GM12878 (cell line): ENCODE results near the gene ITGA8. TPM values are rescaled to one million over a fixed set of nuclear protein-coding genes. Genes with fewer than 3 reads are reported as not detected.

Experiments
- ATAC-seq: fragments of 200-7000 bp; cut with Tn5 transposase; 3 replicates; pipeline ENCODE4 v1.9.1; 2020; ENCODE audit warnings: mild to moderate bottlenecking, moderate library complexity
- BruUV-seq: library from RNA; stranded (reverse); fragments of 400-500 nt; replicated peaks from 2 replicates; lab custom pipeline; 2021; lab: Mats Ljungman, UMichigan
- CTCF ChIA-PET: fragments of 300-600 bp; sonication (Branson Sonifier 250); formaldehyde crosslinking; extraction: SDS; loops from one replicate; lab custom pipeline; 2021; ENCODE audit warnings: inconsistent platforms; lab: Yijun Ruan, JAX
- POLR2A ChIA-PET: fragments of 350-600 bp; formaldehyde crosslinking; extraction: SDS; loops from one replicate; lab custom pipeline; 2021; ENCODE audit warnings: inconsistent platforms; lab: Charles Lee
- RAD21 ChIA-PET: fragments of 300-600 bp; sonication (Branson Sonifier 250); formaldehyde crosslinking; loops from one replicate; lab custom pipeline; 2023; ENCODE audit warnings: antibody characterized with exemption; ENCODE audit not compliant: unreplicated experiment; lab: Charles Lee
- SMC1A ChIA-PET: fragments of 300-600 bp; sonication (Branson Sonifier 250); formaldehyde crosslinking; loops from one replicate; lab custom pipeline; 2023; ENCODE audit not compliant: unreplicated experiment, uncharacterized antibody; lab: Charles Lee
- DNase-seq: peaks from one replicate; pipeline ENCODE4 v3.0.0-alpha.2; 2011; ENCODE audit warnings: low read depth, low spot score
- FAIRE-seq: peaks from 3 replicates; lab custom pipeline; 2011; peaks lifted over from hg19 to GRCh38; lab: Jason Lieb, UNC
- H2AFZ ChIP-seq: 2 replicates; pipeline ENCODE4 v1.6.0; 2011; ENCODE audit warnings: low read depth, low read length, control low read depth; ENCODE audit not compliant: control insufficient read depth
- H3K27ac ChIP-seq: 2 replicates; pipeline ENCODE4 v1.5.1; 2011; ENCODE audit warnings: control low read depth; ENCODE audit not compliant: control insufficient read depth, insufficient read depth
- H3K27me3 ChIP-seq, 2 experiments: replicated peaks in 1 of 2; 2 replicates each; pipeline versions ENCODE4 v1.6.0 to v1.6.1; 2011; ENCODE audit warnings: low read length in 1 of 2; ENCODE audit not compliant: control insufficient read depth in 2 of 2, insufficient read depth in 2 of 2
- H3K36me3 ChIP-seq, 2 experiments: 2 replicates each; pipeline ENCODE4 v1.5.1; 2011; ENCODE audit warnings: low read length in 1 of 2; ENCODE audit not compliant: control insufficient read depth in 2 of 2, insufficient read depth in 2 of 2
- H3K4me1 ChIP-seq: 2 replicates; pipeline ENCODE4 v1.6.1; 2011; ENCODE audit warnings: mild to moderate bottlenecking, low read length, moderate library complexity, mixed read lengths; ENCODE audit not compliant: control insufficient read depth, insufficient read depth
- H3K4me2 ChIP-seq: 2 replicates; pipeline ENCODE4 v1.6.0; 2011; ENCODE audit warnings: control low read depth; ENCODE audit not compliant: control insufficient read depth, insufficient read depth
- H3K4me3 ChIP-seq: fragments of 200-600 bp; sonication (generic); 2 replicates; pipeline ENCODE4 v1.5.1; 2016
- H3K79me2 ChIP-seq: 2 replicates; pipeline ENCODE4 v1.6.0; 2011; ENCODE audit warnings: low read length; ENCODE audit not compliant: control insufficient read depth, insufficient read depth
- H3K9ac ChIP-seq: 2 replicates; pipeline ENCODE4 v1.8.0; 2011; ENCODE audit warnings: low read length, control low read depth, mixed read lengths; ENCODE audit not compliant: control insufficient read depth, insufficient read depth
- H3K9me3 ChIP-seq: replicated peaks from 3 replicates; pipeline ENCODE4 v1.5.1; 2011; ENCODE audit warnings: mild to moderate bottlenecking, low read length; ENCODE audit not compliant: control insufficient read depth, insufficient read depth
- H4K20me1 ChIP-seq: 2 replicates; pipeline ENCODE4 v1.6.0; 2011; ENCODE audit not compliant: control insufficient read depth, insufficient read depth
- BACH1 ChIP-seq: fragments of 450-650 bp; IDR thresholded peaks from 2 replicates; pipeline ENCODE4 v1.6.1; 2017; ENCODE audit warnings: mild to moderate bottlenecking, borderline replicate concordance
- BHLHE40 ChIP-seq, 2 experiments: fragments of 450-650 bp in 1 of 2; IDR thresholded peaks; 2 replicates each; pipeline ENCODE4 v1.6.1; 2011 to 2017; ENCODE audit warnings: low read depth in 2 of 2, borderline replicate concordance in 1 of 2, improper control_type of control experiment in 1 of 2, low read length in 1 of 2, mild to moderate bottlenecking in 1 of 2
- CHD1 ChIP-seq: IDR thresholded peaks from 2 replicates; pipeline ENCODE4 v1.6.1; 2012; ENCODE audit warnings: low read depth, low read length, improper control_type of control experiment
- DPF2 ChIP-seq: fragments of 450-650 bp; IDR thresholded peaks from 2 replicates; pipeline ENCODE4 v1.6.1; 2017; ENCODE audit warnings: mild to moderate bottlenecking
- NFYA ChIP-seq: IDR thresholded peaks from 2 replicates; pipeline ENCODE4 v1.6.1; 2011; ENCODE audit warnings: low read depth, mild to moderate bottlenecking, low read length, improper control_type of control experiment, borderline replicate concordance
- NRF1 ChIP-seq: conservative IDR thresholded peaks from 2 replicates; pipeline ENCODE4 v1.6.1; 2011; ENCODE audit warnings: mild to moderate bottlenecking, low read depth, low read length, improper control_type of control experiment
- POLR2A ChIP-seq: IDR thresholded peaks from 2 replicates; pipeline ENCODE4 v1.6.1; 2011; ENCODE audit warnings: low read depth, mild to moderate bottlenecking, low read length
- SMC3 ChIP-seq: IDR thresholded peaks from 2 replicates; pipeline ENCODE4 v1.6.1; 2011; ENCODE audit warnings: low read length, improper control_type of control experiment, borderline replicate concordance
- TCF7 ChIP-seq: IDR thresholded peaks from 2 replicates; pipeline ENCODE4 v1.6.1; 2014; ENCODE audit warnings: antibody characterized with exemption, borderline replicate concordance
- ZNF24 ChIP-seq: fragments of 450-650 bp; IDR thresholded peaks from 2 replicates; pipeline ENCODE4 v1.6.1; 2017; ENCODE audit warnings: antibody characterized with exemption, mild to moderate bottlenecking
- WGBS: methylation state at CpG from one replicate; pipeline ENCODE4 v1.1.6; 2016; ENCODE audit warnings: low lambda C conversion rate; ENCODE audit not compliant: insufficient replicate concordance, insufficient coverage; ENCODE audit errors: missing lambda C conversion rate; 5-methylcytosine and 5-hydroxymethylcytosine counted together
- in situ Hi-C: fragments of 300-500 bp; cut with MboI; formaldehyde crosslinking; loops from 9 replicates; pipeline ENCODE4 v1.14.3; 2018; ENCODE audit warnings: mixed read lengths
- intact Hi-C: fragments of 100-400 bp; cut with micrococcal nuclease; formaldehyde crosslinking; loops from one replicate; pipeline ENCODE4 v1.14.2; 2022; ENCODE audit not compliant: unreplicated experiment
- polyA plus RNA-seq, 11 experiments: library from polyadenylated mRNA; depleted of rRNA in 4 of 11; unstranded in 6 of 11; stranded (reverse) in 5 of 11; fragments of >200 nt; fragmentation: Nextera tagmentation in 4 of 11; fragmentation: Illumina TruSeq in 1 of 11; extraction: Ambion mirVana in 4 of 11; extraction: Trizol in 1 of 11; gene quantifications; 1 replicate in 1 of 11; 2 replicates in 10 of 11; pipeline versions ENCODE4 v1.2.1 to v1.2.3, GENCODE V29; 2011 to 2016; ENCODE audit warnings: inconsistent platforms in 2 of 11, missing spikeins in 2 of 11, low read depth in 1 of 11
- total RNA-seq, 4 experiments: library from RNA; depleted of rRNA in 3 of 4; stranded (reverse); fragments of >200 nt in 3 of 4; fragmentation: Illumina TruSeq in 1 of 4; extraction: Trizol in 1 of 4; gene quantifications; 2 replicates each; pipeline versions ENCODE4 v1.2.1 to v1.2.3, GENCODE V29; 2013 to 2021
- TF ChIP-seq, protein P1 (sequence below): fragments of 450-650 bp; IDR thresholded peaks from 2 replicates; pipeline ENCODE4 v1.6.1; 2017; ENCODE audit warnings: mild to moderate bottlenecking, low read depth, inconsistent platforms; ENCODE audit not compliant: poor library complexity, severe bottlenecking
- TF ChIP-seq, protein P2 (sequence below): IDR thresholded peaks from 2 replicates; pipeline ENCODE4 v1.6.1; 2011; ENCODE audit warnings: mild to moderate bottlenecking, low read depth, low read length, moderate library complexity; ENCODE audit not compliant: insufficient replicate concordance
- TF ChIP-seq, protein P3 (sequence below): fragments of 450-650 bp; IDR thresholded peaks from 2 replicates; pipeline ENCODE4 v1.6.1; 2016; ENCODE audit warnings: mild to moderate bottlenecking
- TF ChIP-seq, protein P4 (sequence below): fragments of 150-350 bp; IDR thresholded peaks from 2 replicates; pipeline ENCODE4 v1.6.1; 2014; ENCODE audit warnings: mild to moderate bottlenecking, low read depth, low read length

ITGA8 gene
- total and polyA plus RNA-seq, 10 of the 15 experiments (the other 5 are each of a cell fraction or from before 2014, with no cell fraction given), result 0.03 TPM; not detected in 9

DNA sequence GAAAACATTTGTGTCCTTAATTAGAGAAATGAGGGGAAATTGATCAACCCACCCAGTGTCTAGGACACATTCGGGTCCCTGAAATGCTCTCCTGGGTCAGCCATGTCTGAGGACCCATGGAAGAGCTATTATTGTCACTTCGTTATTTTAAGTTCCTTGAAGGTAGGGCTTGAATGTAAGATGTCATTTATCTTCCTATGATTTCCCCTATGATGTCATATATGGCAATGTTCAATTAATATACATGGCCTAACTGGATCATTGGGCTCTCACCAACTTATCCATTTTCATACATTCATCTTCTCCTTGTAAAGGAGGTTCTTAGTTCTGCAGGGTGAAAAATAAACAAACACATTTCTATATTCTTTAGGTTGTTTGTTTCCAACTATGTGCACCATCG lies 235.6 kb downstream of the ITGA8 start:
- ATAC-seq, result no peak
- intact Hi-C loops (no loop called here), in situ Hi-C loops (no loop called here)
- no peaks in the 10 kb centered on the region for H4K20me1 ChIP-seq
- no TSS peak for BruUV-seq
- no peak overlapping the region for H3K27ac ChIP-seq
- H2AFZ ChIP-seq, result no peak overlapping the region
- no peaks in the 10 kb centered on the region for H3K4me1 ChIP-seq
- 7% methylated on average over 3 of the region's 3 CpGs for WGBS
- ChIA-PET CTCF (interaction anchor here (0.5 kb wide), 1 partner anchor 82 kb away, joined by 3 read pairs; no protein-coding TSS in a partner anchor), POLR2A (no interaction called here)
- no peaks in the 10 kb centered on the region for H3K27me3 ChIP-seq
- no peak for FAIRE-seq
- no peak overlapping the region for H3K4me3 ChIP-seq
- no peak overlapping the region for H3K4me2 ChIP-seq
- no peaks in the 10 kb centered on the region for H3K36me3 ChIP-seq
- TF ChIP-seq ZNF24 (no peak), NFYA (no peak), BACH1 (no peak), TCF7 (no peak), DPF2 (no peak), SMC3 (no peak), NRF1 (no peak), POLR2A (no peak), CHD1 (no peak), BHLHE40 (IDR thresholded peaks at IDR 0.05; ENCODE audit: borderline replicate concordance in 1 of 2, low read depth in 2 of 2, low read length in 1 of 2) (no peak)
- TF ChIP-seq, protein P1, sequence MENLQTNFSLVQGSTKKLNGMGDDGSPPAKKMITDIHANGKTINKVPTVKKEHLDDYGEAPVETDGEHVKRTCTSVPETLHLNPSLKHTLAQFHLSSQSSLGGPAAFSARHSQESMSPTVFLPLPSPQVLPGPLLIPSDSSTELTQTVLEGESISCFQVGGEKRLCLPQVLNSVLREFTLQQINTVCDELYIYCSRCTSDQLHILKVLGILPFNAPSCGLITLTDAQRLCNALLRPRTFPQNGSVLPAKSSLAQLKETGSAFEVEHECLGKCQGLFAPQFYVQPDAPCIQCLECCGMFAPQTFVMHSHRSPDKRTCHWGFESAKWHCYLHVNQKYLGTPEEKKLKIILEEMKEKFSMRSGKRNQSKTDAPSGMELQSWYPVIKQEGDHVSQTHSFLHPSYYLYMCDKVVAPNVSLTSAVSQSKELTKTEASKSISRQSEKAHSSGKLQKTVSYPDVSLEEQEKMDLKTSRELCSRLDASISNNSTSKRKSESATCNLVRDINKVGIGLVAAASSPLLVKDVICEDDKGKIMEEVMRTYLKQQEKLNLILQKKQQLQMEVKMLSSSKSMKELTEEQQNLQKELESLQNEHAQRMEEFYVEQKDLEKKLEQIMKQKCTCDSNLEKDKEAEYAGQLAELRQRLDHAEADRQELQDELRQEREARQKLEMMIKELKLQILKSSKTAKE, result no peak
- TF ChIP-seq, protein P2, sequence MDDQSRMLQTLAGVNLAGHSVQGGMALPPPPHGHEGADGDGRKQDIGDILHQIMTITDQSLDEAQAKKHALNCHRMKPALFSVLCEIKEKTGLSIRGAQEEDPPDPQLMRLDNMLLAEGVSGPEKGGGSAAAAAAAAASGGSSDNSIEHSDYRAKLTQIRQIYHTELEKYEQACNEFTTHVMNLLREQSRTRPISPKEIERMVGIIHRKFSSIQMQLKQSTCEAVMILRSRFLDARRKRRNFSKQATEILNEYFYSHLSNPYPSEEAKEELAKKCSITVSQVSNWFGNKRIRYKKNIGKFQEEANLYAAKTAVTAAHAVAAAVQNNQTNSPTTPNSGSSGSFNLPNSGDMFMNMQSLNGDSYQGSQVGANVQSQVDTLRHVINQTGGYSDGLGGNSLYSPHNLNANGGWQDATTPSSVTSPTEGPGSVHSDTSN, result no peak
- TF ChIP-seq, protein P3, sequence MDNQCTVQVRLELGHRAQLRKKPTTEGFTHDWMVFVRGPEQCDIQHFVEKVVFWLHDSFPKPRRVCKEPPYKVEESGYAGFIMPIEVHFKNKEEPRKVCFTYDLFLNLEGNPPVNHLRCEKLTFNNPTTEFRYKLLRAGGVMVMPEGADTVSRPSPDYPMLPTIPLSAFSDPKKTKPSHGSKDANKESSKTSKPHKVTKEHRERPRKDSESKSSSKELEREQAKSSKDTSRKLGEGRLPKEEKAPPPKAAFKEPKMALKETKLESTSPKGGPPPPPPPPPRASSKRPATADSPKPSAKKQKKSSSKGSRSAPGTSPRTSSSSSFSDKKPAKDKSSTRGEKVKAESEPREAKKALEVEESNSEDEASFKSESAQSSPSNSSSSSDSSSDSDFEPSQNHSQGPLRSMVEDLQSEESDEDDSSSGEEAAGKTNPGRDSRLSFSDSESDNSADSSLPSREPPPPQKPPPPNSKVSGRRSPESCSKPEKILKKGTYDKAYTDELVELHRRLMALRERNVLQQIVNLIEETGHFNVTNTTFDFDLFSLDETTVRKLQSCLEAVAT, result no peak
- TF ChIP-seq, protein P4, sequence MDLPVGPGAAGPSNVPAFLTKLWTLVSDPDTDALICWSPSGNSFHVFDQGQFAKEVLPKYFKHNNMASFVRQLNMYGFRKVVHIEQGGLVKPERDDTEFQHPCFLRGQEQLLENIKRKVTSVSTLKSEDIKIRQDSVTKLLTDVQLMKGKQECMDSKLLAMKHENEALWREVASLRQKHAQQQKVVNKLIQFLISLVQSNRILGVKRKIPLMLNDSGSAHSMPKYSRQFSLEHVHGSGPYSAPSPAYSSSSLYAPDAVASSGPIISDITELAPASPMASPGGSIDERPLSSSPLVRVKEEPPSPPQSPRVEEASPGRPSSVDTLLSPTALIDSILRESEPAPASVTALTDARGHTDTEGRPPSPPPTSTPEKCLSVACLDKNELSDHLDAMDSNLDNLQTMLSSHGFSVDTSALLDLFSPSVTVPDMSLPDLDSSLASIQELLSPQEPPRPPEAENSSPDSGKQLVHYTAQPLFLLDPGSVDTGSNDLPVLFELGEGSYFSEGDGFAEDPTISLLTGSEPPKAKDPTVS, result no peak
- TF ChIP-seq, all 136 proteins: peak for 0
- RAD21 ChIA-PET, result no interaction called here
- no peaks in the 10 kb centered on the region for H3K9me3 ChIP-seq
- no peaks in the 10 kb centered on the region for H3K79me2 ChIP-seq
- H3K9ac ChIP-seq, result no peak overlapping the region
- DNase-seq, result no peak
- SMC1A ChIA-PET, result no interaction called here
